ENCODE measurements around the gene USP14.

Gene USP14

GRCh38 chr18:231563-231962 lies 73.2 kb downstream of the USP14 start:
- DNase-seq, result no peak

- DNase-seq, result no peak
Observed at GRCh38 chr18:240175-240574, 81.8 kb downstream of the USP14 start.

- DNase-seq, result no peak
Observed at GRCh38 chr18:245282-245847, 87.0 kb downstream of the USP14 start.

GRCh38 chr18:248053-248452 lies 89.7 kb downstream of the USP14 start:
- no peak for DNase-seq

GRCh38 chr18:250685-251084 lies 92.3 kb downstream of the USP14 start:
- DNase-seq, result no peak

GRCh38 chr18:251572-251971 lies 93.2 kb downstream of the USP14 start:
- no peak for DNase-seq

- no peak for DNase-seq
Observed at GRCh38 chr18:253121-253520, 94.8 kb downstream of the USP14 start.

- no peak for DNase-seq
Observed at GRCh38 chr18:255171-255570, 96.8 kb downstream of the USP14 start.

GRCh38 chr18:260547-260946 lies 102.2 kb downstream of the USP14 start:
- DNase-seq, result no peak

GRCh38 chr18:261398-262073 lies 103.2 kb downstream of the USP14 start:
- no peak for DNase-seq

Measured in NCI-H774 (cell line).